ENCODE measurements around the gene SHANK1.

- no peak for TF ChIP-seq CTCF (IDR thresholded peaks at IDR 0.05; ENCODE audit: low read depth, low read length)
- no peak for TF ChIP-seq EZH2phosphoT487 (IDR thresholded peaks at IDR 0.05; ENCODE audit: low read depth)
Measured at GRCh38 chr19:50710094-50710493, 9.5 kb downstream of the SHANK1 start.
